Small intestine (tissue), 7 donors: ENCODE measurements around the gene EVA1B. TPM values are rescaled to one million over a fixed set of nuclear protein-coding genes. Genes with fewer than 3 reads are reported as not detected.

Experiments
- DNase-seq, 2 donors: peaks; one replicate each; pipeline versions ENCODE4 v3.0.0 to v3.0.0-alpha.2; 2013
- FAIRE-seq: peaks from 2 replicates; lab custom pipeline; 2012; peaks lifted over from hg19 to GRCh38; lab: Jason Lieb, UNC
- H3K27ac ChIP-seq, 3 donors: one replicate each; pipeline ENCODE4 v1.5.1; 2013; ENCODE audit warnings: low read length in 2 of 3, mild to moderate bottlenecking in 2 of 3, control low read depth in 1 of 3, inconsistent platforms in 1 of 3, low read depth in 1 of 3, moderate library complexity in 1 of 3
- H3K27me3 ChIP-seq, 3 donors: one replicate each; pipeline ENCODE4 v1.6.1; 2013; ENCODE audit warnings: low read length in 3 of 3, inconsistent platforms in 1 of 3; ENCODE audit not compliant: control insufficient read depth in 3 of 3, insufficient read depth in 3 of 3
- H3K36me3 ChIP-seq, 3 donors: one replicate each; pipeline ENCODE4 v1.6.1; 2013; ENCODE audit warnings: low read length in 3 of 3, inconsistent platforms in 1 of 3, low read depth in 1 of 3, mild to moderate bottlenecking in 1 of 3, moderate library complexity in 1 of 3; ENCODE audit not compliant: control insufficient read depth in 3 of 3, insufficient read depth in 2 of 3
- H3K4me1 ChIP-seq, 3 donors: one replicate each; pipeline ENCODE4 v1.6.1; 2013; ENCODE audit warnings: low read length in 2 of 3, inconsistent platforms in 1 of 3, low read depth in 1 of 3, mild to moderate bottlenecking in 1 of 3, moderate library complexity in 1 of 3; ENCODE audit not compliant: control insufficient read depth in 3 of 3, insufficient read depth in 2 of 3
- H3K4me3 ChIP-seq, 3 donors: one replicate each; pipeline ENCODE4 v1.5.1; 2013; ENCODE audit warnings: low read length in 3 of 3, control low read depth in 1 of 3, inconsistent platforms in 1 of 3, low read depth in 1 of 3, mild to moderate bottlenecking in 1 of 3, moderate library complexity in 1 of 3
- H3K9me3 ChIP-seq, 2 donors: one replicate each; pipeline ENCODE4 v1.6.1; 2013; ENCODE audit warnings: low read depth in 1 of 2, low read length in 1 of 2; ENCODE audit not compliant: control insufficient read depth in 2 of 2, insufficient read depth in 1 of 2
- WGBS, 3 donors: extraction: QIAGEN DNeasy Blood & Tissue Kit; methylation state at CpG; one replicate each; pipeline ENCODE4 v1.1.7; 2013; 5-methylcytosine and 5-hydroxymethylcytosine counted together
- polyA plus RNA-seq, 4 donors: library from polyadenylated mRNA; stranded (reverse) in 3 of 4; unstranded in 1 of 4; fragments of 200-250 nt in 3 of 4; fragments of 120-200 nt in 1 of 4; gene quantifications; one replicate each; pipeline versions ENCODE4 v1.2.1 to v1.2.3, GENCODE V29; 2013
- donor health status: healthy with polysubstance abuse.
- donor health status: control.
- donor health status: control.
- donor health status: Bipolar disorder and iron deficiency.
- donor health status: healthy.

The EVA1B gene
- polyA plus RNA-seq, 4 donors, result 2.5 to 26.1 (median 18.4) TPM

- Histone ChIP-seq H3K27me3 (peaks cover 0 to 14% (median 0%) of the 10 kb centered on the region in 3 donors), H3K36me3 (peaks cover 0 to 4% (median 0%) of the 10 kb centered on the region in 3 donors), H3K9me3 (no peaks in the 10 kb centered on the region), H3K27ac (no peak overlapping the region), H3K4me1 (peaks cover 0 to 11% (median 0%) of the 10 kb centered on the region in 3 donors), H3K4me3 (no peak overlapping the region)
- FAIRE-seq (no peak), DNase-seq (no peak)
- 50 to 79% (median 52%) methylated on average over 6 of the region's 6 CpGs for WGBS, 3 donors
Measured at GRCh38 chr1:36328088-36328480, 4.6 kb upstream of the EVA1B start.

DNA sequence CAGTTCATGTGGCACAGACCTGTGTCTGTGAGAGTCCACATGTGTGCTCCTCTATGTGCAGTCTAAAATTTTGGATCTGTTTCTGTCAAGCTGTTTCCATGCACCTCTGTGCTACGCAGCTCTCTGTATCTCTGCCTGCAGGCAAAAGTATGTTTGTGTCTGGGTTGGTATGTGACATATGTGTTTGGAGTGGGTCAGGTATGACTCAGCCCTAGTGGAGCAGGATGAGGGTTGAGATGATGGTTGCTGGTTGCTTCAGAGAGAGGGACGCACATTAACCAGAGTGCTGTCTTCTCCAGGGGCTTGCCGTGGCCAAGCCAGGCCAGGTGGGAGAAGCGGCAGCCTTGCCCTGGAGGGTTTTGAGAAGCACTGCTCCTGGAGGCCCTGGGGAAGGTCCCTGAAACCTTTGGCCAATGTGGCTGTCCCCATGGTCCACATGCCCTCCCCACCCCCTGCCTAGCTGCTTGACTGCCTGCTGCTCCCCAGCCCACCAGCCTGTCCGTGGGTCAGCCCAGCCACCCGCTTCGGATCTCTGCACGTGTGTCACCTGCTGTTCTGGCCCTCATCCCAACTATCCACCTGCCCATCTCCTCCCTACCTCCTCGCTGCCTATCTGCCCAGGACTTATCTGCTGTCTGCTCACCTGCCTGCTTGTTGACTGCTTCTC, 4.1 kb upstream of the EVA1B start:
- WGBS, 3 donors, result 46 to 75% (median 50%) methylated on average over 7 to 9 of the region's 9 CpGs
- H3K9me3 ChIP-seq, result no peaks in the 10 kb centered on the region
- H3K36me3 ChIP-seq, result peaks cover 0 to 4% (median 0%) of the 10 kb centered on the region in 3 donors
- H3K4me1 ChIP-seq, result peaks cover 0 to 15% (median 2%) of the 10 kb centered on the region in 3 donors
- FAIRE-seq, result no peak
- no peak for DNase-seq
- H3K4me3 ChIP-seq, result no peak overlapping the region
- H3K27ac ChIP-seq, result no peak overlapping the region
- H3K27me3 ChIP-seq, result peaks cover 0 to 18% (median 0%) of the 10 kb centered on the region in 3 donors

- Histone ChIP-seq H3K27me3 (peaks cover 0 to 16% (median 0%) of the 10 kb centered on the region in 3 donors), H3K4me1 (peaks cover 3 to 23% (median 3%) of the 10 kb centered on the region in 3 donors), H3K27ac (no peak overlapping the region), H3K36me3 (peaks cover 0 to 11% (median 0%) of the 10 kb centered on the region in 3 donors), H3K9me3 (no peaks in the 10 kb centered on the region), H3K4me3 (no peak overlapping the region)
- 37 to 58% (median 45%) methylated on average over 5 to 6 of the region's 6 CpGs for WGBS, 3 donors
- FAIRE-seq (no peak), DNase-seq (peak in 1 of 2 donors; percentile 30)
Measured at GRCh38 chr1:36326499-36326898, 3.1 kb upstream of the EVA1B start.

GRCh38 chr1:36324353-36324703, 883 bp upstream of the EVA1B start:
- no peaks in the 10 kb centered on the region for H3K9me3 ChIP-seq
- FAIRE-seq (no peak), DNase-seq (no peak)
- WGBS, 3 donors, result 23 to 34% (median 33%) methylated on average over 7 to 9 of the region's 9 CpGs
- H3K27me3 ChIP-seq, result peaks cover 0 to 26% (median 0%) of the 10 kb centered on the region in 3 donors
- peaks cover 0 to 29% (median 0%) of the 10 kb centered on the region in 3 donors for H3K36me3 ChIP-seq
- H3K4me3 ChIP-seq, result peak overlapping the region in 1 of 3 donors; percentile 51
- H3K27ac ChIP-seq, result peak overlapping the region in 1 of 3 donors; percentile 86
- peaks cover 3 to 38% (median 3%) of the 10 kb centered on the region in 3 donors for H3K4me1 ChIP-seq

- peak overlapping the region; percentile 22 to 80 (median 76) for H3K27ac ChIP-seq
- DNase-seq (peak in 1 of 2 donors; percentile 68), FAIRE-seq (no peak)
- H3K27me3 ChIP-seq, result peaks cover 0 to 26% (median 0%) of the 10 kb centered on the region in 3 donors
- no peaks in the 10 kb centered on the region for H3K9me3 ChIP-seq
- whole genome bisulfite sequencing, 3 donors, result 2 to 3% (median 3%) methylated on average over 40 to 83 of the region's 83 CpGs
- H3K36me3 ChIP-seq, result peaks cover 0 to 26% (median 0%) of the 10 kb centered on the region in 3 donors
- H3K4me1 ChIP-seq, result peaks cover 3 to 38% (median 3%) of the 10 kb centered on the region in 3 donors
- peak overlapping the region; percentile 43 to 73 (median 56) for H3K4me3 ChIP-seq
Measured at GRCh38 chr1:36322786-36323635, 434 bp downstream of the EVA1B start.

DNA sequence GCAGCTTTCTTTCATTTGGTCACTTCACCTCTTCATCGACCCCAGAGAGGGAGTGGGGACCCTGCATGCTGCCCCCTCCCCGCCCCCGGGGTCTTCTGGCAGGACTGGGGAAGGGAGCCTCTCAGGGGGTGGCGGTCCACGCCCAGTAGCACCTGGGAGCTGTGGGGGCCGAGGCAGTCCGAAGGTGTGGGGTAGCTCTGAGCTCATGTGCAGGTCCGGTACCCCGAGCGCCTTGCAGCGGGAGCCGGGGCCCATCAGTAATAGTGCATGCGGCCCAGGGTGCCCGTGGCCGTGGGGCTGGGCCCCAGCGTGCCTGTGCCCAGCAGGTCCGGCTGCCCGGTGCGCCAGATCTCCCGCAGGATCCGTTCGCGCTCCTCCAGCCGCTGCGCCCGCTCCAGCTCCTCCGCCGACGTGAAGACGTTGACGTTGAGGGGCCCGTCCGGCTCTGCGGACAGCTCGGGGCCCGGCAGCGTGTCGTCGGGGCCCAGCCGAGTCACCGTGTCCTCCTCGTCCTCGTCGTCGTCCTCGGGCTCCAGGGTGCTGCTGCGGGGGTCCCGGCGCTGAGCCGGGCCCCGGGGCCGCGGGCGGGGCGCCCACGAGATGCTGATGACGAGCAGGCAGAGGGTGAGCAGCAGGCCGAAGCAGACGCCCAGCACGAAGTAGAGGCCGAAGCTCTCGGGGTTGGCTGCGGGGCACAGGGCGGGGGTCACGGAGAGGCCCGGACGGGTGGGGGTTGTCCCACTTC, 1.2 kb downstream of the EVA1B start:
- Histone ChIP-seq H3K27me3 (peaks cover 0 to 26% (median 0%) of the 10 kb centered on the region in 3 donors), H3K9me3 (no peaks in the 10 kb centered on the region), H3K4me3 (peak overlapping the region; percentile 43 to 73 (median 56)), H3K36me3 (peaks cover 0 to 31% (median 0%) of the 10 kb centered on the region in 3 donors), H3K4me1 (peaks cover 3 to 38% (median 3%) of the 10 kb centered on the region in 3 donors), H3K27ac (peak overlapping the region in 2 of 3 donors; percentile 76 to 80)
- no peak for FAIRE-seq
- DNase-seq, result peak in 1 of 2 donors; percentile 43
- 14 to 35% (median 33%) methylated on average over 38 to 67 of the region's 67 CpGs for WGBS, 3 donors

GRCh38 chr1:36321119-36321951, 2.1 kb downstream of the EVA1B start:
- Histone ChIP-seq H3K4me3 (peak overlapping the region in 2 of 3 donors; percentile 7 to 48), H3K9me3 (no peaks in the 10 kb centered on the region), H3K27me3 (peaks cover 0 to 26% (median 0%) of the 10 kb centered on the region in 3 donors), H3K36me3 (peaks cover 0 to 35% (median 0%) of the 10 kb centered on the region in 3 donors), H3K27ac (peak overlapping the region in 2 of 3 donors; percentile 56 to 66), H3K4me1 (peaks cover 3 to 38% (median 3%) of the 10 kb centered on the region in 3 donors)
- FAIRE-seq (no peak), DNase-seq (peak; percentile 44 to 73)
- WGBS, 3 donors, result 15 to 19% (median 16%) methylated on average over 57 to 59 of the region's 59 CpGs
